HG02870 (cell line): Measurements from ENCODE around the gene ZNF799.
"Not testable (repeated sequence)": the region's sequence is repeated elsewhere in the genome, so short reads cannot be mapped to it uniquely, and the experiment has no call there.

Experiments used
- ATAC-seq: cut with Tn5 transposase; IDR thresholded peaks from one replicate; pipeline ENCODE4 v1.9.1; 2021; ENCODE audit warnings: mild to moderate bottlenecking, moderate library complexity; ENCODE audit not compliant: unreplicated experiment

Gene ZNF799

DNA sequence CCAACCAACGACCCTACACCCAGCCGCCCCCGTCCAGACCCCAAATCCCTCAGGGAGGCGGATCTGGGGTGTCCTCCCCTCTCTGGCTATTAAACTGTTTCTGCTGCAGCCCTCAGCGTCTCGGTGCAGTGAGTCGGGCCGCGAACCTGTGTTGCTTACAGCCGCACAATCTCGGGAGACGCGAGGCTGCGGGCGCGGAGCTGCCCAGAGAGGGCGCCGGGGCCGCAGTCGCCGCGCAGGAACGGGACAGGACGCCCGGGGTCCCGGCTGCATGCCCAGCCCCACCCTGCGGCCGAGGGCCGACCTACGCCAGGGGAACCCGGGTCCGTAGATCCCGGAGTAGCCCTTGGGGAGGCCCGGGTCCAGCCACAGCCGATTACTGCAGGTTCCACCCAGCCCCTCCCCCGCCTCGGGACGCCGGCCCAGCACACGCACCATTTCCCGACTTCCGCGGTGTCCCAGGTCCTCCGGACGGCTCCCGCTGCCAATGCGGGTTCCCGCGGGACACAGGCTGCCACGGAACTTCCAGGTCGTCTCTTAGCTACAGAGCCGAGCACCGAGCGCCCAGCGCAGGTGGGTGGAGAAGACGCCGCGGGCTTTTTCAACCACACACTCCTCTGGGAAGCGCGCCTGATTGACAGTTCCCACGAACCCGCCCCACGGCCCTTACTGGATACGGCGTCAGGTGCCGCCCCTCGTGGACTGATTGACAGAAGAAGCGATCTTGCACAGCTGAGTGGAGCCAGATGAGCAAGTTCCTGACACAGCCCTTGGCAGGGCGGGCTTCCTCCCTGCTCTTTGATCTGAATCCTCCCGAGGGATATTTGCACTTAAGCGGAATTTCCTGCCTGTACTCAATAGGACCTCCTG is at the start of gene ZNF799:
ZNF799 (minus strand) TSS at position 639 of the 870 bp plus-strand sequence; CDS start at position 438, 201 bp downstream.
- ATAC-seq, result peak; percentile 91

DNA sequence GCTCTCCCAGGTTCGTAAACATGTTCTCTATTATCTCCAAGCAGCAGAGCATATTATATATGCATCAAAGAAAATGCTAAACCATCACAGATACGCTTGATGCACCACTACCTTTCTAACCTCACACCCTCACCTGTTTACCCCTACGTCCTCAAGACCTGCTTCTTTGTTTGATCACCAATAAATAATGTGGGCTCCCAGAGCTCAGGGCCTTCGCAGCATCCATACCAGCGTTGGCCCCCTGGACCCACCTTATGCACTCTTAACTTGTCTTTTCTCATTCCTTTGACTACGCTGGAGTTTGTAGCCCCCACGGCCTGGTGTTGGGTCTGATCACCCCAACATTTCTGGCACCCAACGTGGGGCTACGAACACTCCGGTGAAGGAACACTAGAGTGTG is 49.8 kb upstream of the ZNF799 start:
- no peak for ATAC-seq

DNA sequence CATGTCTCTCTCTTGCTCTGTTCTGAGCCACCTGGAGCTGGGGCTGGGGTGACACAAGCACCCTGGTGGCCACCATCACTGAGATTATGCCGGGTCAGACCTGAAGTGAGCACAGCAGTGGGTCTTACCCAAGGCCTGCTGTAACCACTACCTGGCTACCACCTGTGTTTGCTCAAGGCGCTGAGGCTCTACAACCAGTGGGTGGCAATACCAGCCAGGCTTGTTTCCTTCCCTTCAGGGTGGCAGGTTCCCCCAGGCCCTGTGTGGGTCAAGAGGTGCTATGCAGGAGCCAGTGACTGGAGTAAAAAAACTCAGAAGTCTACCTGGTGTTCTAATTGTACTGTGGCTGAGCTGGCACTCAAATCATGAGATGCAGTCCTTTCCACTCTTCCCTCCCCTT is 47.7 kb upstream of the ZNF799 start:
- ATAC-seq, result no peak

DNA sequence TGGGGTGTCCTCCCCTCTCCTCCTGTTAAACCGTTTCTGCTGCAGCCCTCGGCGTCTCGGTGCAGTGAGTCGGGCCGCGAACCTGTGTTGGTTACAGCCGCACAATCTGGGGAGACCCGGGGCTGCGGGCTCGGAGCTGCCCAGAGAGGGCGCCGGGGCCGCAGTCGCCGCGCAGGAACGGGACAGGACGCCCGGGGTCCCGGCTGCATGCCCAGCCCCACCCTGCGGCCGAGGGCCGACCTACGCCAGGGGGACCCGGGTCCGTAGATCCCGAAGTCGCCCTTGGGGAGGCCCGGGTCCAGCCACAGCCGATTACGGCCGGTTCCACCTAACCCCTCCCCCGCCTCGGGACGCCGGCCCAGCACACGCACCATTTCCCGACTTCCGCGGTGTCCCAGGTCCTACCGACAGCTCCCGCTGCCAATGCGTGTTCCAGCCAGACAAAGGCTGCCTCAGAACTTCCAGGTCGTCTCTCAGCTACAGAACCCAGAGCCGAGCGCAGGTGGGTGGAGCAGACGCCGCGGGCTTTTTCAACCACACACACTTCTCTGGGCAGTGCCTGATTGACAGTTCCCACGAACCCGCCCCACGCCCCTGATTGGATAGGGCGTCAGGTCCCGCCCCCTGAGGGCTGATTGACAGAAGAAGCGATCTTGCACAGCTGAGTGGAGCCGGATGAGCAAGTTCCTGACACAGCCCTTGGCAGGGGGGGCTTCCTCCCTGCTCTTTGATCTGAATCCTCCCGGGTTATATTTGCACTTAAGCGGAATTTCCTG is 39.7 kb upstream of the ZNF799 start, which contains the start of gene ZNF443:
ZNF443 (minus strand) TSS at position 481 of the 776 bp plus-strand sequence; CDS start at position 374, 107 bp downstream.
- ATAC-seq, result peak; percentile 96

DNA sequence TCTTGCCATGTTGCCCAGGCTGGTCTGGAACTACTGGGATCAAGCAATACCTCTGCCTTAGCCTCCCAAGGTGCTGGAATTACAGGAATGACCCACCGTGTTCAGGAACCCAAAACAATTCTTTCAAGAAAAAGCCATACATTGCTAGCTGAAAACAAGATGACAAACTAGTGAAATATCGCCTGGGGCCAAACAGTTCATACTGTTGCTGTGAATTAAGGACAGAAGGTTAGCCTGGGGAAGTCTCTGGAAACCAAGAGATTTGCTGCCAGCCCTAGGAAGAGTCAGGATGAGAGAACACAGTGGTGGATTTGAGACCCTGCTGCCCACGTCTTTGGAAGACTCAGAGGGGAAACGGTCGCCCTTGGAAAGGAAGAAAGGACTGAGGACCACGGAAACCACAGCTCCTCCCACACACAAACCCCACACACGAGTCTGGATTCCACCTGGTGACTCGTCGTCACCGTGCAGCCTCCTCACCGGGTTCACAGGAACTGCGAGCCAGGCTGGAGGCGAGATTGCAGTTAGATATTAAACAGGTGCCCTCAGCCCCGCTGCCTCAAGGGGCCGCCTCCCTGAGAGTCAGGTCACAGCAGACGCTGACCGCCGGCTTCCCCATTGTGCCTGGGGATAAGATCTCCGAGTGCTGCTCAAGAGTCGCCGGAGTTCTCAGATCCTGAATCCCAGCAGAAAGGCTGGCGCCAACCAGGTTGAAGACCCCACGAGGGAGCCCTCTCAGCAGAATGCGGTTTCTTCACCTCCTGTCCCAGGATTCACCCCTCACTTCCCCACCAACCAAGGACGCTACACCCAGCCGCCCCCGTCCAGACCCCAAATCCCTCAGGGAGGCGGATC is 38.8 kb upstream of the ZNF799 start:
- ATAC-seq, result not testable (repeated sequence)

DNA sequence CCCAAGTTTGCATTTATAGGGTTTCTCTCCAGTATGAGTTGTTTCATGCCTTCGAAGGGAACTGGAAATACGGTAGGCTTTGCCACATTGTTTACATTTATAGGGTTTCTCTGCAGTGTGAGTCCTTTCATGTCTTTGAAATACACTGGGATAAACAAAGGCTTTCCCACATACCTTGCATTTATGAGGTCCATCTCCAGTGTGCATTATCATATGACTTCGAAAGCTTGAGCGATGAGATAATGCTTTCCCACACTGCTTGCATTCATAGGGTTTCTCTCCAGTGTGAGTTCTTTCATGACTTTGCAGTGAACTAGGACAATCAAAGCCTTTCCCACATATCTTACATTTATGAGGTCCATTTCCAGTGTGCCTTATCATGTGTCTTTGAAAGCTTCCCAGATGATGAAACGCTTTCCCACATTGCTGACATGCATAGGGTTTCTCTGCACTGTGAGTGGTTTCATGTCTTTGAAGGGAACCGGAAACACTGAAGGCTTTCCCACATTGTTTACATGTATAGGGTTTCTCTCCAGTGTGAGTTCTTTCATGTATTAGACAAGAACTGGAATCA is 29.7 kb upstream of the ZNF799 start:
- not testable (repeated sequence) for ATAC-seq

DNA sequence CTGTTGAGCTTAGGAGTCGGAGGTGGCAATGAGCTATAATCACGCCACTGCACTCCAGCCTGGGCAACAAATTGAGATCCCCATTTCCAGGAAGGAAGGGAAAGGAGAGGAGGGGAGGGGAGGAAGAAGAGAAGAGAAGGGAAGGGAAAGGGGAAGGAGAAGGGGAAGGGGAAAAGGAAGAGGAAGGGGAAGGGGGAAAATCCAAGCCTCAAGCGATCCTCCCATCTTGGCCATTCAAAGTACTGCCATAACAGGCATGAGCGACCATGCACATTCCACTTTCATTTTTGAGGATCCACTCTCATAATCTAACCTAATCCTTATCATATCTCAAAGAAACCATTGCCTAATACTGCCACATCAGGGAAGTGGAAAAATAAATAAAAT is 24.8 kb upstream of the ZNF799 start:
- no peak for ATAC-seq

DNA sequence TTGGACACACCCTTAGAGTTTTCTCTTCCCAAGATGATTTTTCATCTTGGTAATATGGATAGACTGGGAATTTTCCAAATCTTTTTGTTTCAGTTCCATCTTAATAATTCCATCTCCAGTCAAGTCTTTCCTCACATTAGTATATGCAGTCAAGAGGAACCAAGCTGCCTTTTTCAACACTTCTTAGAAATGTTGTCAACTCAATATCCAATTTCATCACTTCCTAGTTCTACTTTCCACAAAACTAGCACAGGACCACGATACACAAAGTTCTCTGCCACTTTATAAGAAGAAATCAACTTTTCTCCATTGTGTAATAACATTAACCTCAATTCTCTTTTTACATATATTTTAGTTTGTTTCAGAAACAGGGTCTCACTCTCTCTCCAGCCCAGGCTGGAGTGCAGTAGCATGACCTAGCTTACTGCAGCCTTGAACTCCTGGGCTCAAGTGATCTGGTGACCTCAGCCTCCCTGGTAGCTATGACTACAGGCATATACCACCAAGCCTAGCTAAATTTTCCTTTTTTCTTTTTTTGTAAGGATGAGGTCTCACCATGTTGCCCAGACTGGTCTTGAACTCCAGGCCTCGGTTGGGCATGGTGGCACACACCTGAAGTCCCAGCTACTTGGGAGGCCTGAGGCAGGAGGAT is 24.3 kb upstream of the ZNF799 start:
- ATAC-seq, result no peak

DNA sequence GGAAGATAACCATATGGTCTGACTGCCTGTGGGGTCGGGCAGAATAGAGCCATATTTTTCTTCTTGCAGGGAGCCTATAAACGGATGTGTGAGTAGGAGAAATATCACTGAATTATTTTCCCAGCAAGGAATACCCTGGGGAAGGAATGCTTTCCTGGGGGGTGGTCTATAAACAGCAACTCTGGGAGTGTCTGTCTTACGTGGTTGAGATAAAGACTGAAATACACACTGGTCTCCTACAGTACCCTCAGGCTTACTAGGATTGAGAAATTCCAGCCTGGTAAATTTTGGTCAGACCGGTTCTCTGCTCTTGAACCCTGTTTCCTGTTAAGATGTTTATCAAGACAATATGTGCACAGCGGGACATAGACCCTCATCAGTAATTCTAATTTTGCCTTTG is 16.2 kb upstream of the ZNF799 start:
- not testable (repeated sequence) for ATAC-seq

DNA sequence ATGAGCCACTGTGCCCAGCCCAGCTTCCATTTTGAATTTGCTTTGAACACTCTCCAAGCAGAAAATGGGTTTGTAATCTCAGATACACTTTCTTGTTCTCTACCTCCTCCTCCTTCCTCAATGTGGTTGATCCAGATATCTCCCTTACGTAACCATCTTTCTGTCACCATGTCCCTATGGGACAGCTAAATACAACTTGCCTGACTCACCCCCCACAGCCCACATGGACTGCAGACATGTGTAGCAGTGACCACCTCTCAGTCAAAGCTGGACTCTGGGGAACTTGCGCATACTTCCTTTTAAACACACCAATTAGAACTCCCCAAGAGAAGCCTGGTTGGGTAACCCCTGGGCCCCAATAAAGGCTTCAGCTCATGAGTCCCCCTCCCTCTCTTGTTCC is 10.8 kb upstream of the ZNF799 start:
- no peak for ATAC-seq

DNA sequence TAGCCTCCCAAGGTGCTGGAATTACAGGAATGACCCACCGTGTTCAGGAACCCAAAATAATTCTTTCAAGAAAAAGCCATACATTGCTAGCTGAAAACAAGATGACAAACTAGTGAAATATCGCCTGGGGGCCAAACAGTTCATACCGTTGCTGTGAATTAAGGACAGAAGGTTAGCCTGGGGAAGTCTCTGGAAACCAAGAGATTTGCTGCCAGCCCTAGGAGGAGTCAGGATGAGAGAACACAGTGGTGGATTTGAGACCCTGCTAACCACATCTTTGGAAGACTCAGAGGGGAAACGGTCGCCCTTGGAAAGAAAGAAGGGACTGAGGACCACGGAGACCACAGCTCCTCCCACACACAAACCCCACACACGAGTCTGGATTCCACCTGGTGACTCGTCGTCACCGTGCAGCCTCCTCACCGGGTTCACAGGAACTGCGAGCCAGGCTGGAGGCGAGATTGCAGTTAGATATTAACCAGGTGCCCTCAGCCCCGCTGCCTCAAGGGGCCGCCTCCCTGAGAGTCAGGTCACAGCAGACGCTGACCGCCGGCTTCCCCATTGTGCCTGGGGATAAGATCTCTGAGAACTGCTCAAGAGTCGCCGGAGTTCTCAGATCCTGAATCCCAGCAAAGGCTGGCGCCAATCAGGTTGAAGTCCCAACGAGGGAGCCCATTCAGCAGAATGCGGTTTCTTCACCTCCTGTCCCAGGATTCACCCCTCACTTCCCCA is 1.0 kb downstream of the ZNF799 start:
- peak; percentile 24 for ATAC-seq

DNA sequence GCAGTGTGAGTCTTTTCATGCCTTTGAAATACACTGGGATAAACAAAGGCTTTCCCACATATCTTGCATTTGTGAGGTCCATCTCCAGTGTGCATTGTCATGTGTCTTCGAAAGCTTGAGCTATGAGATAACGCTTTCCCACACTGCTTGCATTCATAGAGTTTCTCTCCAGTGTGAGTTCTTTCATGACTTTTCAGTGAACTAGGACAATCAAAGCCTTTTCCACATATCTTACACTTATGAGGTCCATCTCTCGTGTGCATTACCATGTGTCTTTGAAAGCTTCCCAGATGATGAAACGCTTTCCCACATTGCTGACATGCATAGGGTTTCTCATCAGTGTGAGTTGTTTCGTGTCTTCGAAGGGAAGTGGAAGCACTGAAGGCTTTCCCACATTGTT is 9.9 kb downstream of the ZNF799 start:
- not testable (repeated sequence) for ATAC-seq

DNA sequence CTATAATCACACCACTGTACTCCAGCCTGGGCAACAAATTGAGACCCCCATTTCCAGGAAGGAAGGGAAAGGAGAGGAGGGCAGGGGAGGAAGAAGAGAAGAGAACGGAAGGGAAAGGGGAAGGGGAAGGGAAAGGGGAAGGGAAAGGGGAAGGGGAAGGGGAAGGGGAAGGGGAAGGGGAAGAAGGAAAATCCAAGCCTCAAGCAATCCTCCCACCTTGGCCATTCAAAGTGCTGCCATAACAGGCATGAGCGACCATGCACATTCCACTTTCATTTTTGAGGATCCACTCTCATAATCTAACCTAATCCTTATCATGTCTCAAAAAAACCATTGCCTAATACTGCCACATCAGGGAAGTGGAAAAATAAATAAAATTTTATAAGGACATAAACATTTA is 14.7 kb downstream of the ZNF799 start:
- ATAC-seq, result not testable (repeated sequence)

DNA sequence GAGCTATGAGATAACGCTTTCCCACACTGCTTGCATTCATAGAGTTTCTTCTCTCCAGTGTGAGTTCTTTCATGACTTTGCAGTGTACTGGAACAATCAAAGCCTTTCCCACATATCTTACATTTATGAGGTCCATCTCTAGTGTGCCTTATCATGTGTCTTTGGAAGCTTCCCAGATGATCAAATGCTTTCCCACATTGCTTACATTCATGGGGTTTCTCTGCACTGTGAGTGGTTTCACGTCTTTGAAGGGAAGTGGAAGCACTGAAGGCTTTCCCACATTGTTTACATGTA is 20.7 kb downstream of the ZNF799 start:
- ATAC-seq, result no peak

DNA sequence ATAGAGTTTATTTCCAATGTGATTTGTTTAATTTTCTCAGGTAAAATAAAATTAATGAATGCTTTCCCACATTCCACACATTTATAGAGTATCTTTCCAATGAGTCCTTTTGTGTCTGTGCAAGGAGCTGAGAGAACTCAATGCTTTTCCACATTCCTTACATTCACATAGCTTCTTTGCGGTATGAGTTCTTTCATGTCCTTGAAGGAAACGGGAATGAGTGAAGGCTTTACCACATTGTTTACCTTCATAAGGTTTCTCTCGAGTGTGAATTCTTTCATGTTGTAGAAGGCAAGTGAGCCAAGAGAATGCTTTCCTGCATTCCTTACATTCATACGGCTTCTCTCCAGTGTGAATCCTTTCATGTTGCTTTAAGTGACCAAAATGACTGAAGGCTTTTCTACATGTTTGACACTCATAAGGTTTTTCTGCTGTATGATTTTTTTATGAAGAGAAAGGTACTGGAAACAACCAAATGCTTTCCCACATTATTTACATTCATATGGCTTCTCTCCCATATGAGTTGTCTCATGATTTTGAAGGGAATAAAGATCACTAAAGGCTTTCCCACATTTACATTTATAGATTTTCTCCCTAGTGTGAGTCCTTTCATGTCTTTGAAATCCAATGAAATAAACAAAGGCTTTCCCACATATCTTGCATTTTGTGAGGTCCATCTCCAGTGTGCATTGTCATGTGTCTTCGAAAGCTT is 21.2 kb downstream of the ZNF799 start:
- ATAC-seq, result no peak

DNA sequence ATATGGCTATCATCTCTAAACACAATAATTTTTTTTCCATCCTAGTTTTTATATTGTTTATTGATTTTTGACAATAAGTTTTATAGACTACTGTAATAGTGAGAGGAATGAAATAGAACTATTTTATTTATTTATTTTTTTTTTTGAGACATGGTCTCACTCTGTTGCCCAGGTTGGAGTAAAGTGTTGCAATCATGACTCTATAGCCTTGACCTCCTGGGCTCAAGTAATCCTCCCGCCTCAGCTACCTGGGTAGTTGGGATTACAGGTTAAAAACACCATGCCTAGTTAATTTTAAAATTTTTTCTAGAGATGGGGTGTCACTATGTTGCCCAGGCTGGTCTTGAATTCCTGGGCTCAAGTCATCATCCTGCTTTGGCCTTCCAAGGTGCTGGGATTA is 27.0 kb downstream of the ZNF799 start:
- ATAC-seq, result no peak

DNA sequence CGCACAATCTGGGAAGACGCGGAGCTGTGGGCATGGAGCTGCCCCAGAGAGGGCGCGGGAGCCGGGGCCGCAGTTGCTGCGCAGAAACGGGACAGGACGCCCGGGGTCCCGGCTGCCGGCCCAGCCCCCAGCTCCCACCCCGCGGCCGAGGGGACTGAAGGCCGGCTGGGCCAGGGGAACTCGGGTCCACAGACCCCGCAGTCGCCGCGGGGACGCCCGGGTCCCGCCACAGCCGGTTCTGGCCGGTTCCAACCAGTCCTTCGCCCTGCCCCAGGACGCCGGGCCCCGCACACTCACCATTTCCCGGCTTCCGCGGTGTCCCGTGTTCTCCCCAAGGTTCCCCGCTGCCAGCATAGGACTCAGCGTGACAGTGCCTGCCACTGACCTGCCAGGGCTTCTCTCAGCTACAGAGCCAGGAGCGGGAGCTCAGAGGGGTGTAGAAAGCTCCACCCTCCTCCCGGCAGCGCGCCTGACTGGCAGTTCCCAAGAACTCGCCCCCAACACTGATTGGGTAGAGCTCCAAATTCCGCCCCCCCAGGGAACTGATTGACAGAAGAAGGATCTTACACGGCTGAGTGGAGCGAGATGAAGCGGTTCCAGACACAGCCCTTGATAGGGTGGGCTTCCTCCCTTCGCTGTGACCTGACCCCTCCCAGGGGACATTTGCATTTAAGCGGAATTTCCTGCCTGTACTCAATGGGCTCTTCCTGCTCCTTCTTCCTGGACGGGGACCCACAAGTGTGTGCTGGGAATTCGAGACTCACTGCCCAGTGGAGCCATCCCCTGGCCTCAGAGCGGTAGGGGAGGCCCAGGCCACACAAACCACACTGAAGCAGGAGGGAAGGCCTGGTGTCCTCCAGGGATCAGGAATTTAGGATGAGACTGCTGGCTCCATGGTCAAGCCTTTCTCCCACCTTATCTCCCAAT is 35.6 kb downstream of the ZNF799 start, which contains the start of gene ZNF442:
ZNF442 (minus strand) TSS at position 448 of the 927 bp plus-strand sequence. CDS start 2,052 bp downstream, outside the sequence.
- ATAC-seq, result peak; percentile 90
